Choroid plexus epithelial cell (primary cell): ENCODE measurements around the gene HS6ST3.
A peak's percentile ranks its signal among the peaks of the same experiment; 100 is the strongest.

Experiments used
- DNase-seq: peaks from one replicate; pipeline ENCODE4 v3.0.0-alpha.2; 2010; ENCODE audit warnings: low read depth
- H3K4me3 ChIP-seq: 2 replicates; pipeline ENCODE4 v1.5.1; 2011; ENCODE audit warnings: low read depth, mild to moderate bottlenecking, control low read depth, low read length, moderate library complexity
- TF ChIP-seq, protein P1 (sequence below): conservative IDR thresholded peaks from 2 replicates; pipeline ENCODE4 v1.5.1; 2011; ENCODE audit warnings: low read depth, mild to moderate bottlenecking, control low read depth, inconsistent platforms, low read length, moderate library complexity

HS6ST3 gene

DNA sequence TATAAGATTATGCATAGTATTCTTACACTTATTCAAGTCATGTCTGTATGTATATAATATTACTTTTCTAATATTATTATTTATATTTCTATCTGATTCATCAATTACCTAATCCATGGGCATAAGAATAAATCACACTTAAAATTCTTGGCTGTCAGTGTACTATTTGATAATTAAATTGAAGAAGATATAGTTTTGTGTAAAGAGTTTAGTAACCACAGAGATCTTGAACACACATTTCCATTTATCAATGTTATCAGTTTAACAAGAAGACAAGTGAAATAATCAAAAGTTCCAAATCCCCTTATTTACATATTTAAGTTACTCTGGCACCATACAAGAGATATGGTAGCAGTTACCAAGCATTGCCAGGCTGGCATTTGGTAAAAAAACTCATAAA lies 659.9 kb downstream of the HS6ST3 start:
- no peak overlapping the region for H3K4me3 ChIP-seq
- TF ChIP-seq, protein P1, sequence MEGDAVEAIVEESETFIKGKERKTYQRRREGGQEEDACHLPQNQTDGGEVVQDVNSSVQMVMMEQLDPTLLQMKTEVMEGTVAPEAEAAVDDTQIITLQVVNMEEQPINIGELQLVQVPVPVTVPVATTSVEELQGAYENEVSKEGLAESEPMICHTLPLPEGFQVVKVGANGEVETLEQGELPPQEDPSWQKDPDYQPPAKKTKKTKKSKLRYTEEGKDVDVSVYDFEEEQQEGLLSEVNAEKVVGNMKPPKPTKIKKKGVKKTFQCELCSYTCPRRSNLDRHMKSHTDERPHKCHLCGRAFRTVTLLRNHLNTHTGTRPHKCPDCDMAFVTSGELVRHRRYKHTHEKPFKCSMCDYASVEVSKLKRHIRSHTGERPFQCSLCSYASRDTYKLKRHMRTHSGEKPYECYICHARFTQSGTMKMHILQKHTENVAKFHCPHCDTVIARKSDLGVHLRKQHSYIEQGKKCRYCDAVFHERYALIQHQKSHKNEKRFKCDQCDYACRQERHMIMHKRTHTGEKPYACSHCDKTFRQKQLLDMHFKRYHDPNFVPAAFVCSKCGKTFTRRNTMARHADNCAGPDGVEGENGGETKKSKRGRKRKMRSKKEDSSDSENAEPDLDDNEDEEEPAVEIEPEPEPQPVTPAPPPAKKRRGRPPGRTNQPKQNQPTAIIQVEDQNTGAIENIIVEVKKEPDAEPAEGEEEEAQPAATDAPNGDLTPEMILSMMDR, result no peak
- DNase-seq, result no peak

DNA sequence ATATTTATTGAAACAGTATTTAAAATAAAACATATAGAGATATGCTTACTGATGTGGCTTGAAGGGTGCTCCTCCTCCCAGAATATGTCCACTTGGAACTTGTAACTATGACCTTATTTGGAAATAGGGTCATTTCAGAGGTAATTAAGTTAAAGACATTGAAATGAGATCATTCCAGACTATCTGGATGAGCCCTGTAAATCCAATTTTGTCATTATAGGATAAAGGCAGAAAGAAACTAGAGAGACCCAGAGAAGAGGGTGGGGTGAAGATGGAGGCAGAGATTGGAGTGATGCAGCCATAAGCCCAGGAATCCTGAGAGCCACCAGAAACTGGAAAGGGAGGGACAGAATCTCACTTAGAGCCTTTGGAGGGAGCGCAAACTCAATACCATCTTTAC lies 661.2 kb downstream of the HS6ST3 start:
- H3K4me3 ChIP-seq, result no peak overlapping the region
- TF ChIP-seq, protein P1, result no peak
- no peak for DNase-seq

DNA sequence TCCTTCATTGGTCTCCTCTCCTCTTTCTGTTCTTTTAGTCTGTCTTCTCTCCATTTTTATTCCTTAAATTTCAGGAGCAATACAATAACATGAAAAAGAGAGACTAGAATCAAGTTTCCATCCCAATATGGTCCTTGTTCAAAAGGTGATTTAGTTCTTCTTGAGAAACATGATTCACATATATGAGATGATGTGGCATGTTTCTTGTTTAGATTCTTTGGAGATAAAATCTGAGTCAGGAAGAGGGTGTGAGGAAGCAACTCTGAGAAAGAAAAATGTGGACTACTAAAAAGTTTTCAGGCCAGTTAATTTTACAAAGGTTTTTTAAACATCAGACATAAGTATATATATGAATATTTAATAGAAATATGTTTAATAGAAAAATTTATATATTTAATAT lies 673.0 kb downstream of the HS6ST3 start:
- no peak overlapping the region for H3K4me3 ChIP-seq
- DNase-seq, result no peak
- TF ChIP-seq, protein P1, result no peak

GRCh38 chr13:96766306-96766705 lies 676.4 kb downstream of the HS6ST3 start:
- H3K4me3 ChIP-seq, result no peak overlapping the region
- no peak for DNase-seq
- TF ChIP-seq, protein P1, result no peak

GRCh38 chr13:96768524-96768923 lies 678.6 kb downstream of the HS6ST3 start:
- TF ChIP-seq, protein P1, result no peak
- peak; percentile 7 for DNase-seq
- H3K4me3 ChIP-seq, result no peak overlapping the region

DNA sequence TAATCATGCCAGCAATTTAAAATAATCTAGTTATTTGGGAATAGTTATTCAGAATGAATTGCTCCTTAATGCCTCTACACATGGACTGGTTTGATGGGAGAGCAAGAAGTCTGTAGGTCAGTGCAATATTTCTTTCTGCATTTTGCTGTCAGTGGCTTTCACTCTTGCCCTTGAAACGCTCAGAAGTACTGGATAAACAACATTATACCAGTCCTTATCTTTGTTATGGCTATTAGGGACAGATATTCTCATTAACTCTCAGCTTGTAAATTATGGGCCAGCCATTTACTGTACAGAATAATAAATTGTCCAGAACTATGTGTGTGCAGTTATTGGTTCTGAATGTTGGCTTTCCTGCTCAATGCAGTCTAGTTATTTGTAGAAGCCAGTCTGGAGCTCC lies 680.0 kb downstream of the HS6ST3 start:
- no peak for DNase-seq

GRCh38 chr13:96771486-96772367 lies 681.8 kb downstream of the HS6ST3 start:
- DNase-seq, result no peak
- no peak overlapping the region for H3K4me3 ChIP-seq
- TF ChIP-seq, protein P1, result no peak

More for the DNA sequence above, 680.0 kb downstream of the HS6ST3 start:
- H3K4me3 ChIP-seq, result no peak overlapping the region
- TF ChIP-seq, protein P1, result no peak
